SIG-M5 (cell line): ENCODE measurements around the gene CNTROB.
"Not testable (repeated sequence)": the region's sequence is repeated elsewhere in the genome, so short reads cannot be mapped to it uniquely, and the experiment has no call there.

Experiments
- DNase-seq: peaks from one replicate; lab custom pipeline; 2025; lab: John Stamatoyannopoulos, UW

CNTROB gene

DNA sequence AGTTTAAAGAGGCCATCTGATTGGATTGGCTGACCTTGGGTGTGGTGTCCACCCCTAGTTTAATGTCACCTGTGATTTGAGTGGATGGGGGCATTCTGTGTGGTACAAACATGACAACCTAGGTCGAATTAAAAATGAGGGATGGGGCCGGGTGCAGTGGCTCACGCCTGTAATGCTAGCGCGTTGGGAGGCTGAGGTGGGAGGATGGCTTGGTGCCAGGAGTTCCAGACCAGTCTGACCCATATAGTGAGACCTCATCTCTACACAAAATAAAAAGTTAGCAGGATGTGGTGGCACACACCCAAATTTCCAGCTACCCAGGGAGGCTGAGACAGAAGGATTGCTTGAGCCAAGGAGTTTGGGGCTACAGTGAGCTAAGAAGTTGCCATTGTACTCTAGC is 14.4 kb downstream of the CNTROB start:
- no peak for DNase-seq

DNA sequence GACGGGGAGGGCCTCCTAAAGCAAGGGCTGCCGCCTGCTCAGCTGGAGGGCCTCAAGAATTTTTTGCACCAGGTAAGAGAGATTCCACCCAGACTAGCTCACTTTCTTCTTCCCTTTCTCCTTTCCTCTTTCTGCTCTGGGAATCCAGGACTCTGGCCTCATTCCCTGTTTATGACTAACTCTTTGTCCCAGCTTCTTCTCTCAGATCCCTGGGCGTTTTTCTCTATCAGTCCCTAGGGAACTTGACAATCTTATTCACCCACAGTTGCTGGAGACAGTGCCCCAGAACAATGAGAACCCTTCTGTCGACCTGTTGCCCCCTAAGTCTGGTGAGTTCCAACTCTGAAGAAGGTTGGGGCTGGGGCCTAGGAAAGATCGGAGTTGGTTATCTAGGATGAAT is 15.6 kb downstream of the CNTROB start:
- no peak for DNase-seq

DNA sequence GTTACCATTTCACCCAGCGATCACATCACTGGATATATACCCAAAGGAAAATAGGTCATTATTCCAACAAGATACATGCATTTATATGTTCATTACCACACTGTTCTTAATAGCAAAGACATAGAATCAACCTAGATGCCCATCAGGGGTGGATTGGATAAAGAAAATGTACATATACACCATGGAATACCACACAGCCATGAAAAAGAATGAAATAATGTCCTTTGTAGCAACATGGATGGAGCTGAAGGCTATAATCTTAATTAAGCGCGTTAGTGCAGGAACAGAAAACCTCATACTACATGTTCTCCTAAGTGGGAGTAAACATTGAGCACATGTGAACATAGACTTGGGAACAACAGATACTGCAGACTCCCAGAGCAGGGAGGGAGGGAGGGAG is 18.6 kb downstream of the CNTROB start:
- DNase-seq: no peak

DNA sequence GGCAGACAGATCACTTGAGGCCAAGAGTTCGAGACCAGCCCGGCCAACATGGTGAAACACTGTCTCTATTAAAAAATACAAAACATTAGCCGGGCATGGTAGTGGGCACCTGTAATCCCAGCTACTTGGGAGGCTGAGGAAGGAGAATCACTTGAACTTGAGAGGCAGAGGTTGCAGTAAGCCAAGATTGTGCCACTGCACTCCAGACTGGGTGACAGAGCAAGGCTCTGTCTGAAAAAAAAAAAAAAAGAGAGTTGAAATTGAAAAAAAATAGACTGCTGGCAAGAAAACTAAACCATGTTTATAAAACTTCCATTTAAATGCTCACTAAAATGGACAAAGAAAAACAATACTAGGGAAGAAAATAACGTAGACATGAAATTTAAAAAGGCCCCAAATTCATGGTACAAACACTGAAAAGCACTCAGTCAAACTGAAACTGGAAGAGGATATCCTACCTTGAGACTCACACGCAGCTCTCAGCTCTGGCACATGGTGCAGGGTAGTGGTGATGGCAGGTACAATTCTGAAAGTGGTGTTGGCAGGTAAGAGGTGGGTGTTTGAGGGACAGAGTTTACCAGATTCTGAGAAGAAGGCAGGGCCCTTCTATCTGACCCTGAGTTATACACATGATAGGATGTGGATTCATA is 19.3 kb downstream of the CNTROB start:
- no peak for DNase-seq

DNA sequence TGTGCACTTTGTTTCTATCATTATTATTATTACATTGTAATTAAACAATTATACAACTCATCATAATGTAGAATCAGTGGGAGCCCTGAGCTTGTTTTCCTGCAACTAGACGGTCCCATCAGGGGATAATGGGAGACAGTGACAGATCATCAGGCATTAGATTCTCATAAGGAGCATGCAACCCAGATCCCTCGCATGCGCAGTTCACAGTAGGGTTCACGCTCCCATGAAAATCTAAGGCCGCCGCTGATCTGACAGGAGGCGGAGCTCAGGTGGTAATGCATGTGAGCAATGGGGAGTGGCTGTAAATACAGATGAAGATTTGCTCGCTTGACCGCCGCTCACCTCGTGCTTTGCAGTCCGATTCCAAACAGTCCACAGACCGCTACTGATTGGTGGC is 21.3 kb downstream of the CNTROB start:
- DNase-seq: not testable (repeated sequence)

DNA sequence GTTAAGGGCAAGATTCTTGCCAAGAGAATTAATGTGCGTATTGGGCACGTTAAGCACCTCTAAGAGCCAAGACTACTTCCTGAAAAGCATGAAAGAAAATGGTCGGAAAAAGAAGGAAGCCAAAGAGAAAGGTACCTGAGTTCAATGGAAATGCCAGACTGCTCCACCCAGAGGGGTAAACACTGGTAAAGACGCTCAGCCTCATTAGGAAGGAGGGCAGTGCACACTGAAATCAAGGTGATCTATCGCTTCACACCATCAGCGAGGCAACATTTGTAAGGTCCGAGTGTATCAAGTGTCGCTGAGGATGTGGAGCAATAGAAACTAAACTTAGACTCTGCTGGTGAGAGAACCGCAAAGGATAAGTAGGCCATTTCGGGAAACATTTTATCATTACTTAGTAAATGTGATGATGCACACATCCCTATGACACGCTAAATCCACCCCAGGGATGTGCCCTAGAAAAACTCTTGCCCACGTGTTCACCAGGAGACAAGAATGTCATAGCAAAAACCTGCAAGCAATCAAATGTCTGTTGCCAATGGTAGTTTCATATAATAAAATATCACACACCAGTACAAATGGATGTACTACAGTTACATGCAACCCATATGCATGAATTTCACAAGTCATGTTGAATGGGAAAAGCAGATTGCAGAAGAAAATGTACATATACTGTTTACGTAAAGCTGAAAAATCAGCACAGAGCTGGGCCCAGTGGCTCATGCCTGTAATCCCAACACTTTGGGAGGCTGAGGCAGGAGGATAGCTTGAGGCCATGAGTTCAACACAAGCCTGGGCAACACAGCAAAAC is 23.6 kb downstream of the CNTROB start:
- DNase-seq: no peak

DNA sequence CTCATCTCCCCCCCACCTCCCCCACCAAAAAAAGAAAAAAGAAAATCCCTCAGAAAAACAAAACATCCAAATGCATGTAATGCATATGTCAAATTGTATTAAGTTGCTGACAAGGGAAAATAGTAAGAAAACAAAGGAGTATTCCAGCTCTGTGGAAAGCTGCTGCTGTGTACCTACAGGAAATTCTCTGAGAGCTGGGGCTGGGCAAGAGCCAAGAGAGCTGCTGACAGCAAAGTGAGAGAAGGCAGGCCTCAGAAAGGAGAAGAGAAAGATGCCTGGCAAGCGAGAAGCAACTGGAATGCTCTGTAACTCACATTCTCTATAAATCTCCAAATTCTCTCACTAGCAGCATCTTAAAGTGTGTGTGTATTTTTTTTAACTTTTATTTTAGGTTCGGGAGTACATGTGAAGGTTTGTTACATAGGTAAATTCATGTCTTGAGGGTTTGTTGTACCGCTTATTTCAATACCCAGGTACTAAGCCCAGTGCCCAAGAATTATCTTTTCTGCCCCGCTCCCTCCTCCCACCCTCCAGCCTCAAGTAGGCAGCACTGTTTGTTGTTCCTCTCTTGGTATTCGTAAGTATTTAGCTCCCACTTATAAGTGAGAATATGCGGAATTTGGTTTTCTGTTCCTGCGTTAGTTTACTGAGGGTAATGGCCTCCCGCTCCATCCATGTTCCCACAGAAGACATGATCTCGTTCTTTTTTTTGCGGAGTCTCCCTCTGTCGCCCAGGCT is 24.4 kb downstream of the CNTROB start:
- no peak for DNase-seq

DNA sequence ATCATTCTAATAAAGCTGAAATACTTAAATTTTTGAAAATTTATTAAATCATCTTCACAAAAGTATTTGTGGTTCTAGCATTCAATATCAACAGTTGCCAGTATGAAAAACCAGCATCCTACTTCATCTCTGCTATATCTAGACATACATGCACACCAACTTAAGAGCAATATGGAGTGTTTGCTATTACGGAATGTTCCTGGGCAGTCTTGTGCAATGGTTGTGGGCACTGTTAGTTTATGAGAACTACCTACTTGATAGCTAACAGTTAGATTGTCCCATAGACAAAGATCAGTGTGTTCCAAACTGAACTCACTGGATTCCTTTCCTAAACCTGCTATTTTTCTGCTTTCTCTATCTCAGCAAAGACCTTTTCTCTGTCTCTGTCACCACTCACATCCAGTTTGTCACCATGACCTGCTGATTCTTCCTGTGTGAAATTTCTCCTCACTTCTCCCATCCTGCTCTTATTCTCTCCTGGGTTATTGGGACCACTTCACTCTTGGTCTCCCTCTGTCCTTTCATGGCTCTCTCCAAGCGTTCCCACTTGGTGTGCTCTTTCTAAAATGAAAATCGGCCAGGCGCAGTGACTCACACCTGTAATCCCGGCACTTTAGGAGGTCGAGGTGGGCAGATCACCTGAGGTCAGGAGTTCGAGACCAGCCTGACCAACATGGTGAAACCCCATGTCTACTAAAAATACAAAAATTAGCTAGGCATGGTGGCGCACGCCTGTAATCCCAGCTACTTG is 27.7 kb downstream of the CNTROB start:
- DNase-seq: no peak

DNA sequence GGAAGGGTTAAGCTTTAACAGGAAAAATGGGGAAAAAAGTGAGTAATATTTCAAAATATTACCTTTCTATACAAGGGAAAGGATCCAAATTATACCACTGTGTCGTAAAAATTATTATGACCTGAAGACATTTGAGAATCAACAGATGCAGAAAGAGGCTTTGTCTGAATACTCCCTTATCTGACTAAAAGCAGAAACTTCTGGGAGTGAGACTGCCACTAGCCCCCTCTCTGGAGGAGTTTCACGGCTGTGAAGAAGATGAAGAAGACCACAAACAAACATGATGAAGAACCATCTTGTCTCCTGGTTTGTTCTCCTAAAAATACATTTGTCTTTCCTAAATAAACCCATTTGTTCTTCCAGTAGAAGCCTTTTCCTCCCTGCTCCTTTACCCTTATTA is 29.4 kb downstream of the CNTROB start:
- DNase-seq: no peak

DNA sequence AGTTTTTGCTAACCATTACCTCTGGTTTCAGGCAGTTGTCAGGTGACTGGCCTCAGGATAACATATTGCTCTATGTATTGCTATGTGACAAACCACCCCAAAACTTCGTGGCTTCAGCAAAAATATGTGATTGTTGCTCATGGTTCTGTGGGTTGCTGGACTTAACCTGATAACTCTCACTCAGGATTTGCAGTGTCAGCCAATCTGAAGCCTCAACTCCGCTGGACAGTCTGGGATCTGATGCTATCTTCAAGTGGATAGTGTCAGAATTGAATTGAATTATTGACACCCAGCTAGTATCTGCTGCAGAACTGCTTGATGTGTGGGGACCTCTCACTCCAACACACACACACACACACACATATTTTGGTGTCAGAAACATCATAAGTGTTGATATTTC is 35.7 kb downstream of the CNTROB start:
- no peak for DNase-seq

DNA sequence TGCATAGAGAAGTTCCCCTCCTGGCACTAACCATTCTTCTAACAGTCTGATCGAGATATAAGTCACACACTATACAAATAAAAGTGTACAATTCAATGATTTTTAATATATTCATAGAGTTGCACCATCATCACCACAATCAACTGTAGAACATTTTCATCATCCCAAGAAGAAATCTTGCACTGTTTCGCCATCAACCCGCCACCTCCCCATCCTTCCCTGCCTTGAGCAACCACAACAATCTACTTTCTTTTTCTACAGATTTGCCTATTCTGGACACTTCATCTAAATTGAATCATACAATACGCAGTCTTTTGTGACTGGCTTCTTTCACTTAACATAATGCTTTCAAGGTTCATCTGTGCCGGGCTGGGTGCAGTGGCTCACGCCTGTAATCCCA is 37.4 kb downstream of the CNTROB start:
- DNase-seq: no peak

DNA sequence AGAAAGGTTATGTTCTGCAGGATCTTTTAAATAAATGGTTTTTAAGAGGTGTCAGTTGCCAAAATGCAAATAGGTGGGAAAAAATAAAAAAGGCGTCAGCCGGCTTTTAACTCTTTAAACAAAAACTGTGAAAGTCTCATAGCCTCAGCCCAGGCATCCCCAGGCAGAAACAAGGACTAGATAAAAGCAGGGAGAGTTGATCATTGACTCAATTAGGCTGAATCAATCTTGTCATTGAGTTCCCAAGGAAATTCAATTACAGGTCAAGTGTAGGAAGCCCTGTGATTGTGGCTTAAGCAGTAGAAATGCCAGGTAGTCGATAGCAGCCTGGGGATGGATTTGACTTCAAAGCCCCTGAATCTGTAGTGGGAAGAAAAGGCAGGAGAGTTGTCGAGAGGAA is 39.6 kb downstream of the CNTROB start:
- DNase-seq: no peak

DNA sequence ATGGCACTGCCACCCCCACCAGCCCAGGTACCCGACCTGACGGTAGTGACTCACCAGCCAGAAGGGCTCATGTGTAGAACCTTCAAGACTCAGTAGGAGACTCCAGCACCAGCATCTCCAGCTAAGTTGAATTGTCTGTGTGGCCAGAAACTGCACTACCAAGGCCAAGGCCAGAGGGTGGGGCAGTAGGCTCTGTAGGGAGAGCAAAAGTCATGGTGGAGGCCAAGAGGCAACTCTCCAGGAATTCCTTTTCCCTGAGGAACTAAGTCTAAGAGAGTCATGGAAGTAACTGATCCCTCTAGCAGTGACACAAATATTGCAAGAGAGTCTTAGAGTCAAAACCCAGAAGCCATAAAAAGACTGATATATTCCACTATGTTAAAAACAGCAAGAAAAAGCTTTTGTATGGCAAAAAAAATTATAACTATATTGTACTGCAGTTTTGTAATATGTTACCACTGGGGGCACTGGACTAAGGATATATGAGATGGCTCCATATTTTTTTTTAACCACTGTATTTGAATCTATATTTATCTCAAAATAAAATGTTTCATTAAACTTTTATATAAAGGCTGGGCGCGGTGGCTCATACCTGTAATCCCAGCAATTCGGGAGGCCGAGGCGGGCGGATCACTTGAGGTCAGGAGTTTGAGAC is 40.3 kb downstream of the CNTROB start:
- DNase-seq: no peak

DNA sequence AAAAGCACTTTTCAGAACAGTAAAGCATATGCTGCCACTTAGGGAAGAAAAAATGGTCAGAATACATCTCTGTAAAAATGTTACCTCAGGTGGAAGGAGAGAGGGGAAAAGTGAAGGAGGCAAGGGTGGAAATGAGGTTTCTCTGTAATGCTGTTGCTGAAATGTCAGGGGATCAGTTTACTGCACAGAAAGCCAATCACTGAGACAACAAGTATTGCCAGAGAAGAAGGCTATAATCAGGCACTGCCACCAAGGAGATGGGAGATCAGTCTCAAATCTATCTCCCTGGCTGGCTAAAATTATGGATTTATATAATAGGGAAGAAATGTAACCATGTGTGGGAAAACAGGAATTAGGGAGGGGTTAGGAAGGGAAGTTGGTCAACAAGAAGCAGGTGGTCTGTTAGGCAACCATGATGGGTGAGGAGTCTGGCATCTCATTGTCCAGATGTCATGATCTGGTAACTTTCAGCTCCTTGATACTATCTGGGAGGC is 42.7 kb downstream of the CNTROB start:
- DNase-seq: no peak

DNA sequence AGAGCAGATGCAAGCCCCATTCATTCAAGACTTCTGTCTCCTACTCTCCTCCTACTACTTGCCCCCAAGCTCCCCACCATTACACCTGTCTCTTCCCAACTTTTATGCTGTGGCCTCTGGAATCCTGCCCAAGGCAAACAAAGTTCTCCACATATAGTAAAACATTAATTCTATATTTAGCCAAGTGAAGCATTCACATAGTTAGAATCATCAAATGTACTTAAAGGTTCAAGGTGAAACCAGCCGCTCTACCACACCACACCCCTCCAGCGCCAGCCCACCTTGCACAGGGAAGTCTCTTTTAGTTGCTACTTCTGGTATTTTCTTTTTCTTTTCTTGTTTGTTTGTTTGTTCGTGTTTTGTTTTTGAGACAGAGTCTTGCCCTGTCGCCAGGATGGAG is 45.0 kb downstream of the CNTROB start:
- no peak for DNase-seq

DNA sequence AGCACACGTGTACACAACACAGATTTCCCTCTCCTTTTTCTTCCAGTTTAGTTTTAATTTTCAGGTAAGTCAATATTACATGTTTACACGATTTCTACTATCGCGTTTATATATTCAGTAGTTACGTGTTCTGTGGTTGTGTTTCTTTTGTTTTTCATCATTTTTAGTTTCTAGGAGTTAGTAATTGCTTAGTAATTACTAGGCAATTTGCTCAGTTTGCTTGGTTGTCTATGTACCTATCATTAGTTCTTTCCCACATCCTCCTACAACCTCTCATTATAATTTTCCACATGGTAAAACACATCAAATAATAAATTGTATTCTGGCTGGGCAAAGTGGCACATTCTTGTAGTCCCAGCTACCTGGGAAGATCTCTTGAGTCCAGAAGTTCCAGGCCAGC is 45.8 kb downstream of the CNTROB start:
- no peak for DNase-seq

DNA sequence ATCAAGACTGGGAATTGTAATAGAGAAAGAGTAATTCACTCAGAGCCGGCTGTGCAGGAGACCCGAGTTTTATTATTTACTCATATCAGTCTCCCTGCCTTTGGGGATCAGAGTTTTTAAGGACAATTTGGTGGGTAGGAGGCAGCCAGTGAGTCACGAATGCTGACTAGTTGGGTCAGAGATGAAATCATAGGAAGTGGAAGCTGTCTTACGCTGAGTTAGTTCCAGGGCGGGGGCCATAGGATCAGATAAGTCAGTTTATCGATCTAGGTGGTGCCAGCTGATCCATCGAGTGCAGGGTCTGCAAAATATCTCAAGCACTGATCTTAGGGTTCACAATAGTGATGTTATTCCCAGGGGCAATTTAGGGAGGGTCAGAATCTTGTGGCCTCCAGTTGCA is 50.2 kb downstream of the CNTROB start:
- no peak for DNase-seq

DNA sequence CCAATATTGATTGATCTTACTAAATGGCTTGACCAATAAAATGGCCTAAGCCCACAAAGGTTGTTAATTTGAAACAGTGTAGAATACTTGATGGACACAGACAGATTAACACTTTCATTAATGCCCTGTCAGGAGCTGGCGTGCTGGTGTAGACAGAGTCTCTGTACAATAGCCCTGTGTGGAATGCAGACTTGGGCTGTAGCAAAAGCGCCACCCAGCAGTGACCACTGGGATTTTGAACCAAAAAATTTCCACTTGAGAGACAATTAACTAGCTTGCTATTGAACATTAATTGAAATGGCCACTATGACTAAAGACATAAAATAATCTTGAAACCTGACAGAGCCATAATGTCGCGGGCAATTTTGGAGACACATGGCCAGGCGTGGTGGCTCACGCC is 50.7 kb downstream of the CNTROB start:
- DNase-seq: no peak

DNA sequence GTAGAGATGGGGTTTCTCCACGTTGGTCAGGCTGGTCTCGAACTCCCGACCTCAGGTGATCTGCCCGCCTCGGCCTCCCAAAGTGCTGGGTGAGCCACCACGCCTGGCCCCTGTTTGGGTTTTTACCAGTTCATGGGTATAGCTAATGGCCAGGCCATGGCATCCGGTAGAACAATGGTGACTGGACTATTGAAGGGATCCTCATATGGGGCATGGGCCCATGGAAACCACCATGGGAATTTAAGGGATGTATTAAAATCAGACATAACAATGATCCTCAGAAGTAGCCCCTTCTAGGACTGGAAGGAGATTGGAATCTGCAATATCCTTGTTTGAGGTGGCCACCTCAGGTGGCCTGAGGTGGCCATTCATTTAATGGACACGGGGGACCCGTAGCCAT is 52.9 kb downstream of the CNTROB start:
- no peak for DNase-seq

DNA sequence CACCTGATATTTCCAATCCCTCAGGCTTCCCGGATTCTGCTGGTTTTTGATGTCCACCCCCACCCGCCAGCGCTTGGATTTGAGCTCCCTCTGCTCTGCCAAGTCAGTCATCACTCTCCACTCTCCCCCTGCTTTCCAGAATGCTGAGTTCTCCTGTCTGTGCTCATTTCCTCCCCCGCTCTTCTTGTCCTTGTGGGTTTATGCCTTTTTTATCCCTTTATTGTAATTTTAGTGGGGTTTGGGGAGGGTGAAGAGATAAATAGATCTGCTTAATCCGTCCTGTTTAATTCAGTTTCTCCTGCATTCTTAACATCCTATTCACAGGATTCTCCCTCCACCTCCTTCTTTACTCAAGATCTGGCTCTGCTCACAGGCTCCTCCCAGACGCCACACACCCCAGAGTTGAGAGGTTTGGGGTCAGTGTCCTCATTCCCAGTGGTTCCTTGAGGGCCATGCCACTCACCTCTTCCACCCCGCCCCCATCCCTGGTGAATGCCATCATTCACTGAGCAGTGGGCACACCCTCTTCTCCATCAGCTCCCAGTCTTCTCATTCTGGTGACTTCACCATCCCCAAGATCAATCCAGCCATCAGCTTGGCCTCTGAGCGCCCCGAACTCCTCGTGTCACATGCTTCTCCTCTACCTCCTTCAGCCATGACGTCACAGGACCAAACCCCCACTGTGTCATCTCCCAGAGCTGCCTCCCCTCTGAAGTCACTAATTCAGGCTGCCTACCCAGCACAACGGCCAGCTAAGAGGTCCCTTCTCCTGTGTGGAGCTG is 55.3 kb downstream of the CNTROB start:
- no peak for DNase-seq

DNA sequence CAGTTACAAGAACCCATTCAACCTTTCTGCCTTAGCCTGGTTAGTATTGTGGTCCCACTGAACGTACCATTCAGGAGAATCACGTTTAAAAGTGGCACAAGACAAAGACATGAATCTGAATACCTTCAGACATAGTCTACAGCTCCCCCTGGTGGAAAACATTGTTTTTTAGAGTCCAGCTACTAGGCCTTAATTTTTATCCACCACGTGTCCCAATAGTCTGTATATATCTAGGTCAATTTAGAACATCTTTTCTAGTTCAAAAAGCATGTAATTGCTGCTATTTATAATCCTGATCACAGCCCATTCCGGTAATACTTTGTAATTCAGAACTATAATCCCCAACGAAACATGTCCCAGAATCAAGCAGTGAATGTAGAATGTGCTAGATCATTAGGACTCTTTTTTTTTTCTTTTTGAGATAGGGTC is 56.8 kb downstream of the CNTROB start:
- DNase-seq: no peak
